Breast epithelium (tissue), 4 donors: ENCODE data around the gene LDLRAD3. TPM values are rescaled to one million over a fixed set of nuclear protein-coding genes. Genes with fewer than 3 reads are reported as not detected.

Source experiments
- DNase-seq, 2 donors: peaks; one replicate each; pipeline ENCODE4 v3.0.0-alpha.2; 2019; ENCODE audit warnings: low spot score in 2 of 2
- H3K27ac ChIP-seq, 2 donors: fragments of 200-600 bp; sonication (generic) in 1 of 2; one replicate each; pipeline ENCODE4 v1.5.1; 2016 to 2019; ENCODE audit warnings: mild to moderate bottlenecking in 1 of 2
- H3K27me3 ChIP-seq, 2 donors: fragments of 200-600 bp; sonication (generic) in 1 of 2; one replicate each; pipeline versions ENCODE4 v1.5.1 to v1.6.0; 2017 to 2019; ENCODE audit warnings: control low read depth in 1 of 2, mild to moderate bottlenecking in 1 of 2
- H3K36me3 ChIP-seq: fragments of 200-600 bp; one replicate; pipeline ENCODE4 v1.5.1; 2019
- H3K4me1 ChIP-seq, 2 donors: fragments of 200-600 bp; sonication (generic); one replicate each; pipeline ENCODE4 v1.5.1; 2016 to 2019; ENCODE audit warnings: control low read depth in 1 of 2
- H3K4me3 ChIP-seq, 3 donors: fragments of 200-600 bp; sonication (generic); 1 replicate in 2 of 3; 2 replicates in 1 of 3; pipeline ENCODE4 v1.5.1; 2016 to 2019; ENCODE audit warnings: mild to moderate bottlenecking in 3 of 3, moderate library complexity in 2 of 3
- H3K9me3 ChIP-seq, 2 donors: fragments of 200-600 bp; sonication (generic) in 1 of 2; one replicate each; pipeline ENCODE4 v1.5.1; 2016 to 2019; ENCODE audit warnings: control low read depth in 1 of 2
- POLR2A ChIP-seq: fragments of 450-650 bp; IDR thresholded peaks from one replicate; pipeline ENCODE4 v1.6.1; 2016; ENCODE audit warnings: antibody characterized with exemption, mild to moderate bottlenecking, moderate library complexity
- POLR2AphosphoS5 ChIP-seq, 3 donors: sonication (generic); formaldehyde crosslinking; IDR thresholded peaks; one replicate each; pipeline ENCODE4 v1.6.1; 2017; ENCODE audit warnings: antibody characterized with exemption in 3 of 3
- intact Hi-C: fragments of 100-400 bp; cut with DNase I; formaldehyde crosslinking; loops from one replicate; pipeline ENCODE4 v1.15.1; 2023; ENCODE audit warnings: low total_unique reads
- total RNA-seq, 3 donors: library from RNA; depleted of rRNA; stranded (reverse); fragments of >200 nt; gene quantifications; one replicate each; pipeline ENCODE4 v1.1.0, GENCODE V29; 2016
- TF ChIP-seq, protein P1 (sequence below), 3 donors: fragments of 450-650 bp; IDR thresholded peaks; one replicate each; pipeline ENCODE4 v1.5.1; 2016 to 2017; ENCODE audit warnings: antibody characterized with exemption in 3 of 3, mild to moderate bottlenecking in 3 of 3, moderate library complexity in 3 of 3

LDLRAD3 gene
- total RNA-seq, 3 donors from 2014 or later = 20.3 to 45.4 (median 40.6) TPM

DNA sequence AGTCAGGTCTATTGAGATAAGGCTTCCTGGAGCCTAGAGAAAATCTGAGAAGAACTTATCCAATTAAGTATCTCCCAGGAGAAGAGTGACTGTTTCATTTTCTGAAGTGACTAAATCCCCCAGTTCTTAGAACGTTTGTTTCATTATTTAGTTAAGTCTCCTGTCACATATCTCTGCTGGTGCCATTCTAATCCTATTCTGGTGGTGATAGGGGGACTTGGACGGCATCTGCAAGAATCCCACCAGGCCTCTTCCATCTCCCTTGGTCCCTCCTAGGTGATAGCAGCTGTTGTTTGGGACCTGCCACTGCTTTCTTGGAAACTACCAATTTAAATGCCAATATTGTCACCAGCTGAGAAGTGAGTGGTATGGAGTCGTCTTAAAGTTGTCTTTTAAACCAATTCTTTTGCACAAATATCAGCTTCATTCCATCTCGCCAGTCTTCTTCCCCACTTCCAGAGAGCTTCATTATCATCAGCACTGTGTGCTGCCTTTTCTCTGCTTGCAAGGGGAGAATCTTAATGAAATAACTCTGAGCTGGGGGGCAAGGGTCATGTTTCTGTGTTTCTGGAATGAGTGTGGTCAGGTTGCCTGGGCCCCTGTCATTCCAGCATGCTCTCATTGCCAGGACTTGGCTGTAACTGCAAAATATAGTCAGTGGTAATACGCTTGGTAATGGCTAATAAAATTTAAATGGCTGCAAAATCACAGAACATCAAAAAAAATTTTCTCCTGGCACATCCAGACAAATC, 104.8 kb downstream of the LDLRAD3 start:
- Histone ChIP-seq H3K4me3 (no peak overlapping the region), H3K9me3 (no peaks in the 10 kb centered on the region), H3K4me1 (no peaks in the 10 kb centered on the region), H3K27me3 (no peaks in the 10 kb centered on the region), H3K36me3 (no peaks in the 10 kb centered on the region), H3K27ac (no peak overlapping the region)
- intact Hi-C loops = no loop called here
- TF ChIP-seq, protein P1, sequence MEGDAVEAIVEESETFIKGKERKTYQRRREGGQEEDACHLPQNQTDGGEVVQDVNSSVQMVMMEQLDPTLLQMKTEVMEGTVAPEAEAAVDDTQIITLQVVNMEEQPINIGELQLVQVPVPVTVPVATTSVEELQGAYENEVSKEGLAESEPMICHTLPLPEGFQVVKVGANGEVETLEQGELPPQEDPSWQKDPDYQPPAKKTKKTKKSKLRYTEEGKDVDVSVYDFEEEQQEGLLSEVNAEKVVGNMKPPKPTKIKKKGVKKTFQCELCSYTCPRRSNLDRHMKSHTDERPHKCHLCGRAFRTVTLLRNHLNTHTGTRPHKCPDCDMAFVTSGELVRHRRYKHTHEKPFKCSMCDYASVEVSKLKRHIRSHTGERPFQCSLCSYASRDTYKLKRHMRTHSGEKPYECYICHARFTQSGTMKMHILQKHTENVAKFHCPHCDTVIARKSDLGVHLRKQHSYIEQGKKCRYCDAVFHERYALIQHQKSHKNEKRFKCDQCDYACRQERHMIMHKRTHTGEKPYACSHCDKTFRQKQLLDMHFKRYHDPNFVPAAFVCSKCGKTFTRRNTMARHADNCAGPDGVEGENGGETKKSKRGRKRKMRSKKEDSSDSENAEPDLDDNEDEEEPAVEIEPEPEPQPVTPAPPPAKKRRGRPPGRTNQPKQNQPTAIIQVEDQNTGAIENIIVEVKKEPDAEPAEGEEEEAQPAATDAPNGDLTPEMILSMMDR (IDR thresholded peaks at IDR 0.05) = no peak
- TF ChIP-seq POLR2AphosphoS5 (IDR thresholded peaks at IDR 0.05) (no peak), POLR2A (no peak)
- DNase-seq = no peak

GRCh38 chr11:36051235-36052144, 107.6 kb downstream of the LDLRAD3 start:
- no peaks in the 10 kb centered on the region for H3K36me3 ChIP-seq
- intact Hi-C loops = loop anchor here (1.0 kb wide), 1 partner anchor 46 kb away; no protein-coding TSS in a partner anchor

DNA sequence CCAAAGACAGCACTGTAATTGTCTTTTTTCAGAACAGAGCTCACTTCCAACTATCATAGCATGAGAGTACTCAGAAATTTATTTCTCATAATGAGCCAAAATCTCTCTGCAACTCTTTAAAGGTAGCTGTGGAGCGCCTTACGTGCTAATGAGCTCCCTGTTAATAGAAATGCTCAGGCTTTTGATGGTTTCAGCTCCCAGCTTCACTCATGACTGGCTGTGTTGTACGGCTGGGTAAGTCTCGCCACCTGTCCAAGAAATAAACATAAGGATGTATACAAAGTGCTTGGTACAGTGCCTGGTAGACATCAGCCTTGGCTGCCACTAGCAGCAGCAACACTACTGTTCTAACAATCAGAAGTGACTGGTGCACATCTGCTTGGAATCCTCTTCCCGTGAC, 109.4 kb downstream of the LDLRAD3 start:
- H3K27me3 ChIP-seq = no peaks in the 10 kb centered on the region
- H3K4me3 ChIP-seq = no peak overlapping the region
- intact Hi-C loops = no loop called here
- no peak for DNase-seq
- H3K36me3 ChIP-seq = no peaks in the 10 kb centered on the region
- no peak for TF ChIP-seq POLR2AphosphoS5 (IDR thresholded peaks at IDR 0.05)
- TF ChIP-seq, protein P1 (IDR thresholded peaks at IDR 0.05) = no peak
- no peak for TF ChIP-seq POLR2A
- H3K9me3 ChIP-seq = no peaks in the 10 kb centered on the region
- no peaks in the 10 kb centered on the region for H3K4me1 ChIP-seq
- H3K27ac ChIP-seq = no peak overlapping the region

More at GRCh38 chr11:36051235-36052144, 107.6 kb downstream of the LDLRAD3 start:
- Histone ChIP-seq H3K4me1 (no peaks in the 10 kb centered on the region), H3K9me3 (no peaks in the 10 kb centered on the region), H3K4me3 (no peak overlapping the region), H3K27ac (no peak overlapping the region), H3K27me3 (no peaks in the 10 kb centered on the region)
- TF ChIP-seq, protein P1 (IDR thresholded peaks at IDR 0.05) = no peak
- TF ChIP-seq POLR2A = no peak
- no peak for TF ChIP-seq POLR2AphosphoS5 (IDR thresholded peaks at IDR 0.05)
- DNase-seq = no peak

DNA sequence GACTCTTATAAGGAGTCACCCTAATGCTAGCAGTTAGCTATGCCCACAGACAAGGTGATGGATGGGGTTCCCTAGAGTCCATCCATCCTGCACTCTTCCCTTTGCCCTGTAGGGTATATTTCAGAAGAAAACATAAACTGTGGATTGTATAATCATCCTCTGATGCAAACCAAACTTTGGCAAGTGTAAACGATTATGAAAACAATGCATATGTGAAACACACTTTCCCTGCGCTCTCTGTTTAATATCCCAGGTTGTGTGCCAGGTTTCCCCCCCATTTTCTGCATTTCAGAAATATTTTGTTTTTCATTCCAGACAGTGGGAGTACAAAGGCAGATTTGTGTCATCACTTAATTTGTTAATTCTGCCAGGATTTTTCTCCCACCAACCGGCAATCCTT, 110.0 kb downstream of the LDLRAD3 start:
- intact Hi-C loops = no loop called here
- H3K27ac ChIP-seq = no peak overlapping the region
- DNase-seq = no peak

More for the DNA sequence above, 110.0 kb downstream of the LDLRAD3 start:
- Histone ChIP-seq H3K27me3 (no peaks in the 10 kb centered on the region), H3K4me3 (no peak overlapping the region), H3K36me3 (no peaks in the 10 kb centered on the region), H3K9me3 (no peaks in the 10 kb centered on the region), H3K4me1 (no peaks in the 10 kb centered on the region)
- TF ChIP-seq POLR2A = no peak
- TF ChIP-seq POLR2AphosphoS5 (IDR thresholded peaks at IDR 0.05) = no peak
- TF ChIP-seq, protein P1 (IDR thresholded peaks at IDR 0.05) = no peak
